Measurements from ENCODE around the gene SH3TC1. TPM values are rescaled to one million over a fixed set of nuclear protein-coding genes. Genes with fewer than 3 reads are reported as not detected.

The SH3TC1 gene
- total and polyA plus RNA-seq, 2 of the 8 experiments (the other 6 are each of a cell fraction or from before 2014, with no cell fraction given) = 0.15 TPM; not detected in 1

- no peak for FAIRE-seq
- no peak overlapping the region for H2BK5ac ChIP-seq (ENCODE audit: low read depth, low read length)
- H4K91ac ChIP-seq (replicated peaks; ENCODE audit: insufficient read length, low read length) = no peak overlapping the region
- peaks cover 0 to 7% of the 10 kb centered on the region in 2 experiments for H4K20me1 ChIP-seq (replicated peaks in 1 of 2; ENCODE audit: control insufficient read depth in 1 of 2, insufficient read depth in 2 of 2, low read length in 2 of 2)
- no peak overlapping the region for H3K18ac ChIP-seq (ENCODE audit: extremely low read depth, low read length)
- H3K14ac ChIP-seq (ENCODE audit: insufficient read length) = no peak overlapping the region
- peaks cover 10% of the 10 kb centered on the region; the same call in 1 of the 2 replicates for H3K23me2 ChIP-seq (ENCODE audit: low read depth, low read length)
- H3K9ac ChIP-seq (replicated peaks in 1 of 4; ENCODE audit: extremely low read depth in 1 of 4, low read depth in 3 of 4, low read length in 3 of 4) = no peak overlapping the region
- H3K36me3 ChIP-seq (ENCODE audit: control insufficient read depth in 2 of 4, insufficient read depth in 4 of 4, low read length in 3 of 4) = no peaks in the 10 kb centered on the region
- no peak overlapping the region for H3K27ac ChIP-seq (ENCODE audit: low read depth, low read length)
- H3K4me3 ChIP-seq (ENCODE audit: extremely low read depth in 1 of 4, insufficient read depth in 2 of 4, low read depth in 3 of 4, low read length in 4 of 4) = no peak overlapping the region
- H3K56ac ChIP-seq (replicated peaks; ENCODE audit: insufficient read length, low read depth, low read length) = no peak overlapping the region
- H3K23ac ChIP-seq (ENCODE audit: insufficient read length) = no peak overlapping the region
- 91% methylated on average over 18 of the region's 21 CpGs; no CpG with 5 or more reads in 1 of the 2 experiments for WGBS, 2 experiments (ENCODE audit: extremely low coverage in 1 of 2, insufficient coverage in 1 of 2, insufficient read length in 1 of 2, insufficient replicate concordance in 2 of 2, low coverage in 1 of 2, low lambda C conversion rate in 2 of 2, missing lambda C conversion rate in 1 of 2)
- no peak overlapping the region for H2AFZ ChIP-seq (ENCODE audit: low read length)
- peak overlapping the region; percentile 51; the same call in 1 of the 2 replicates for H4K8ac ChIP-seq (ENCODE audit: extremely low read depth, insufficient read depth, low read length)
- peaks cover 0 to 2% (median 2%) of the 10 kb centered on the region in 4 experiments; a peak in 3 of 7 replicates for H3K4me1 ChIP-seq (replicated peaks in 1 of 4; ENCODE audit: control insufficient read depth in 3 of 4, insufficient read depth in 4 of 4, low read length in 3 of 4)
- H2BK120ac ChIP-seq (replicated peaks; ENCODE audit: low read depth, low read length) = no peak overlapping the region
- no peaks in the 10 kb centered on the region for H3K79me2 ChIP-seq (ENCODE audit: control insufficient read depth in 1 of 2, insufficient read depth in 2 of 2, low read length in 2 of 2)
- TF ChIP-seq SIX5 (IDR thresholded peaks at IDR 0.05; ENCODE audit: low read depth, low read length) (no peak), POU5F1 (IDR thresholded peaks at IDR 0.05; ENCODE audit: low read depth, low read length) (no peak), GTF2F1 (IDR thresholded peaks at IDR 0.05; ENCODE audit: borderline replicate concordance, low read depth, low read length) (no peak), SP2 (IDR thresholded peaks at IDR 0.05; ENCODE audit: low read length) (no peak), RAD21 (IDR thresholded peaks at IDR 0.05 in 1 of 2, conservative IDR thresholded peaks at IDR 0.05 in 1 of 2; ENCODE audit: low read depth in 2 of 2, low read length in 2 of 2) (no peak), TEAD4 (IDR thresholded peaks at IDR 0.05; ENCODE audit: low read depth, low read length) (no peak)
- no peak overlapping the region for H2BK15ac ChIP-seq (ENCODE audit: low read length)
- H2AK5ac ChIP-seq (ENCODE audit: low read depth, low read length) = no peak overlapping the region
- H3K79me1 ChIP-seq (ENCODE audit: low read depth, low read length) = no peaks in the 10 kb centered on the region
- CTCF ChIA-PET (ENCODE audit: partially characterized antibody) = interaction anchor here (1.2 to 4.9 kb wide), 3 partner anchors 19 to 55 kb away, joined by 3 to 20 read pairs (median 12); no protein-coding TSS in a partner anchor
- no peak for DNase-seq (ENCODE audit: low read depth in 1 of 2, low spot score in 2 of 2)
- H3K9me3 ChIP-seq (ENCODE audit: insufficient read depth in 2 of 2, low read depth in 1 of 2, low read length in 1 of 2) = no peaks in the 10 kb centered on the region; a peak in 1 of 4 replicates
- H3K4ac ChIP-seq (replicated peaks; ENCODE audit: insufficient read length, low read depth, low read length) = no peak overlapping the region
- no peak overlapping the region for H4K5ac ChIP-seq (ENCODE audit: insufficient read length, low read depth, low read length)
- no peak overlapping the region for H2BK12ac ChIP-seq (ENCODE audit: low read depth, low read length)
- no peak overlapping the region for H3K4me2 ChIP-seq (ENCODE audit: insufficient read depth in 1 of 2, low read depth in 2 of 2, low read length in 2 of 2)
- POLR2A ChIA-PET (ENCODE audit: partially characterized antibody) = no interaction called here
- no peaks in the 10 kb centered on the region for H3K27me3 ChIP-seq (replicated peaks in 1 of 4; ENCODE audit: control insufficient read depth in 3 of 4, extremely low read depth in 1 of 4, insufficient read depth in 3 of 4, low read length in 3 of 4)
- no peak overlapping the region for H2BK20ac ChIP-seq (ENCODE audit: low read length)
Observed at GRCh38 chr4:8231551-8232049, 32.5 kb downstream of the SH3TC1 start.
